ENCODE data around the gene ELP4. TPM values are rescaled to one million over a fixed set of nuclear protein-coding genes. Genes with fewer than 3 reads are reported as not detected.
"Not testable (repeated sequence)": the region's sequence is repeated elsewhere in the genome, so short reads cannot be mapped to it uniquely, and the experiment has no call there.

The ELP4 gene
- polyA plus RNA-seq, 3 donors, result 6.0 to 17.8 (median 16.4) TPM

GRCh38 chr11:31690516-31690915 lies 180.9 kb downstream of the ELP4 start:
- intact Hi-C loops (cut with micrococcal nuclease), result no loop called here
- H3K4me3 Mint-ChIP-seq, result no peak overlapping the region
- Histone ChIP-seq H3K36me3 (replicated peaks in 1 of 2; ENCODE audit: control insufficient read depth in 1 of 2, insufficient read depth in 2 of 2, low read length in 2 of 2) (no peaks in the 10 kb centered on the region), H3K4me2 (replicated peaks; ENCODE audit: extremely low read depth, low read length, poor library complexity, severe bottlenecking) (no peak overlapping the region), H2AFZ (ENCODE audit: insufficient read depth, low read depth, low read length, poor library complexity, severe bottlenecking) (no peak overlapping the region), H3K4me1 (ENCODE audit: control insufficient read depth in 1 of 2, insufficient read depth in 2 of 2, low read length in 2 of 2) (no peaks in the 10 kb centered on the region), H3K27me3 (ENCODE audit: control insufficient read depth in 2 of 2, insufficient read depth in 2 of 2, low read length in 2 of 2) (no peaks in the 10 kb centered on the region), H3K9me3 (replicated peaks in 1 of 2; ENCODE audit: control insufficient read depth in 1 of 2, insufficient read depth in 1 of 2, low read length in 2 of 2) (no peaks in the 10 kb centered on the region), H3K9ac (ENCODE audit: insufficient read depth, low read length, poor library complexity, severe bottlenecking) (no peak overlapping the region), H3K27ac (ENCODE audit: low read depth in 1 of 2, low read length in 2 of 2) (no peak overlapping the region), H3K79me2 (ENCODE audit: insufficient read depth, low read length) (no peaks in the 10 kb centered on the region), H3K4me3 (replicated peaks in 1 of 3; ENCODE audit: low read depth in 2 of 3, low read length in 3 of 3) (no peak overlapping the region), H4K20me1 (ENCODE audit: insufficient read depth, low read length) (no peaks in the 10 kb centered on the region)
- no peak for DNase-seq
- H3K9me3 Mint-ChIP-seq, result peaks cover 0 to 9% (median 2%) of the 10 kb centered on the region in 7 donors
- no CpG with 5 or more reads among the region's 2 CpGs for WGBS (ENCODE audit: insufficient coverage)
- TF ChIP-seq CTCF (IDR thresholded peaks at IDR 0.05), result no peak
- H3K4me1 Mint-ChIP-seq, result no peaks in the 10 kb centered on the region
- H3K36me3 Mint-ChIP-seq, result peaks cover 0 to 7% of the 10 kb centered on the region in 2 donors
- H3K27ac Mint-ChIP-seq, result no peak overlapping the region
- no peaks in the 10 kb centered on the region for H3K27me3 Mint-ChIP-seq (ENCODE audit: low read depth in 3 of 3)

GRCh38 chr11:31692466-31692865 lies 182.9 kb downstream of the ELP4 start:
- Histone ChIP-seq H3K36me3 (replicated peaks in 1 of 2; ENCODE audit: control insufficient read depth in 1 of 2, insufficient read depth in 2 of 2, low read length in 2 of 2) (no peaks in the 10 kb centered on the region), H3K27ac (ENCODE audit: low read depth in 1 of 2, low read length in 2 of 2) (no peak overlapping the region), H3K9me3 (replicated peaks in 1 of 2; ENCODE audit: control insufficient read depth in 1 of 2, insufficient read depth in 1 of 2, low read length in 2 of 2) (no peaks in the 10 kb centered on the region), H4K20me1 (ENCODE audit: insufficient read depth, low read length) (no peaks in the 10 kb centered on the region), H3K4me1 (ENCODE audit: control insufficient read depth in 1 of 2, insufficient read depth in 2 of 2, low read length in 2 of 2) (no peaks in the 10 kb centered on the region), H3K4me2 (replicated peaks; ENCODE audit: extremely low read depth, low read length, poor library complexity, severe bottlenecking) (no peak overlapping the region), H3K27me3 (ENCODE audit: control insufficient read depth in 2 of 2, insufficient read depth in 2 of 2, low read length in 2 of 2) (no peaks in the 10 kb centered on the region), H3K4me3 (replicated peaks in 1 of 3; ENCODE audit: low read depth in 2 of 3, low read length in 3 of 3) (no peak overlapping the region), H2AFZ (ENCODE audit: insufficient read depth, low read depth, low read length, poor library complexity, severe bottlenecking) (no peak overlapping the region), H3K79me2 (ENCODE audit: insufficient read depth, low read length) (no peaks in the 10 kb centered on the region), H3K9ac (ENCODE audit: insufficient read depth, low read length, poor library complexity, severe bottlenecking) (no peak overlapping the region)
- DNase-seq, result no peak
- no peak overlapping the region for H3K27ac Mint-ChIP-seq
- H3K4me3 Mint-ChIP-seq, result no peak overlapping the region
- TF ChIP-seq CTCF (IDR thresholded peaks at IDR 0.05), result no peak
- peaks cover 0 to 11% (median 2%) of the 10 kb centered on the region in 7 donors for H3K9me3 Mint-ChIP-seq
- WGBS (ENCODE audit: insufficient coverage), result 95% methylated on average over 2 of the region's 2 CpGs
- no peaks in the 10 kb centered on the region for H3K4me1 Mint-ChIP-seq
- intact Hi-C loops (cut with micrococcal nuclease), result no loop called here
- no peaks in the 10 kb centered on the region for H3K27me3 Mint-ChIP-seq (ENCODE audit: low read depth in 3 of 3)
- H3K36me3 Mint-ChIP-seq, result peaks cover 0 to 7% of the 10 kb centered on the region in 2 donors

- WGBS (ENCODE audit: insufficient coverage), result no CpG with 5 or more reads among the region's 1 CpG
These were observed 187.5 kb downstream of the ELP4 start for GRCh38 chr11:31697049-31697448.

More at GRCh38 chr11:31697049-31697448, 187.5 kb downstream of the ELP4 start:
- H3K4me1 Mint-ChIP-seq; H3K27me3 ChIP-seq (ENCODE audit: control insufficient read depth in 2 of 2, insufficient read depth in 2 of 2, low read length in 2 of 2); H3K4me3 Mint-ChIP-seq; H3K27ac ChIP-seq (ENCODE audit: low read depth in 1 of 2, low read length in 2 of 2); H3K27me3 Mint-ChIP-seq (ENCODE audit: low read depth in 3 of 3); H3K4me1 ChIP-seq (ENCODE audit: control insufficient read depth in 1 of 2, insufficient read depth in 2 of 2, low read length in 2 of 2); H3K4me2 ChIP-seq (replicated peaks; ENCODE audit: extremely low read depth, low read length, poor library complexity, severe bottlenecking); H3K9ac ChIP-seq (ENCODE audit: insufficient read depth, low read length, poor library complexity, severe bottlenecking); H2AFZ ChIP-seq (ENCODE audit: insufficient read depth, low read depth, low read length, poor library complexity, severe bottlenecking); H3K9me3 ChIP-seq (replicated peaks in 1 of 2; ENCODE audit: control insufficient read depth in 1 of 2, insufficient read depth in 1 of 2, low read length in 2 of 2); H3K27ac Mint-ChIP-seq; H3K79me2 ChIP-seq (ENCODE audit: insufficient read depth, low read length); H4K20me1 ChIP-seq (ENCODE audit: insufficient read depth, low read length); H3K4me3 ChIP-seq (replicated peaks in 1 of 3; ENCODE audit: low read depth in 2 of 3, low read length in 3 of 3); H3K36me3 Mint-ChIP-seq; H3K36me3 ChIP-seq (replicated peaks in 1 of 2; ENCODE audit: control insufficient read depth in 1 of 2, insufficient read depth in 2 of 2, low read length in 2 of 2); intact Hi-C loops (cut with micrococcal nuclease); DNase-seq: not testable (repeated sequence)
- peaks cover 0 to 11% (median 2%) of the 10 kb centered on the region in 7 donors for H3K9me3 Mint-ChIP-seq

Measured in CD14-positive monocyte (primary cell).